Astrocyte (in vitro differentiated cells and primary cell): ENCODE data around the gene PGGHG. TPM values are rescaled to one million over a fixed set of nuclear protein-coding genes. Genes with fewer than 3 reads are reported as not detected.

Experiments used
- DNase-seq: peaks from one replicate; pipeline ENCODE4 v3.0.0-alpha.2; 2010; ENCODE audit warnings: low read depth
- FAIRE-seq: peaks from 2 replicates; lab custom pipeline; 2011; peaks lifted over from hg19 to GRCh38; lab: Jason Lieb, UNC
- H2AFZ ChIP-seq: 2 replicates; pipeline ENCODE4 v1.6.0; 2012; ENCODE audit warnings: low read depth, low read length, inconsistent platforms
- H3K27ac ChIP-seq: 2 replicates; pipeline ENCODE4 v1.5.1; 2011; ENCODE audit warnings: low read depth, low read length, inconsistent platforms
- H3K27me3 ChIP-seq: 2 replicates; pipeline ENCODE4 v1.6.0; 2011; ENCODE audit warnings: low read length, inconsistent platforms; ENCODE audit not compliant: insufficient read depth
- H3K36me3 ChIP-seq: 2 replicates; pipeline ENCODE4 v1.5.1; 2011; ENCODE audit warnings: low read length, inconsistent platforms; ENCODE audit not compliant: insufficient read depth
- H3K4me1 ChIP-seq: 2 replicates; pipeline ENCODE4 v1.5.1; 2011; ENCODE audit warnings: low read length, inconsistent platforms; ENCODE audit not compliant: insufficient read depth
- H3K4me2 ChIP-seq: 2 replicates; pipeline ENCODE4 v1.6.0; 2012; ENCODE audit warnings: low read length, inconsistent platforms
- H3K4me3 ChIP-seq: 2 replicates; pipeline ENCODE4 v1.5.1; 2011; ENCODE audit warnings: low read depth, mild to moderate bottlenecking, low read length, inconsistent platforms; ENCODE audit not compliant: insufficient read depth
- H3K79me2 ChIP-seq: 2 replicates; pipeline ENCODE4 v1.6.0; 2012; ENCODE audit warnings: mild to moderate bottlenecking, low read length, inconsistent platforms; ENCODE audit not compliant: insufficient read depth
- H3K9ac ChIP-seq: 2 replicates; pipeline ENCODE4 v1.6.0; 2012; ENCODE audit warnings: mild to moderate bottlenecking, low read length, inconsistent platforms
- H3K9me3 ChIP-seq: 2 replicates; pipeline ENCODE4 v1.5.1; 2012; ENCODE audit warnings: low read depth, mild to moderate bottlenecking, low read length, inconsistent platforms; ENCODE audit not compliant: insufficient read depth
- H4K20me1 ChIP-seq: 2 replicates; pipeline ENCODE4 v1.6.0; 2012; ENCODE audit warnings: low read length, inconsistent platforms; ENCODE audit not compliant: insufficient read depth
- H3K27ac Mint-ChIP-seq: one replicate; pipeline ENCODE4 v1.8.0; 2021; ENCODE audit warnings: mild to moderate bottlenecking, mixed read lengths; ENCODE audit not compliant: unreplicated experiment
- H3K27me3 Mint-ChIP-seq: one replicate; pipeline ENCODE4 v1.8.0; 2021; ENCODE audit warnings: low read depth, mixed read lengths; ENCODE audit not compliant: unreplicated experiment
- H3K36me3 Mint-ChIP-seq: one replicate; pipeline ENCODE4 v1.8.0; 2021; ENCODE audit warnings: low read depth, mixed read lengths; ENCODE audit not compliant: unreplicated experiment
- H3K4me1 Mint-ChIP-seq: one replicate; pipeline ENCODE4 v1.8.0; 2021; ENCODE audit warnings: low read depth, mixed read lengths; ENCODE audit not compliant: unreplicated experiment
- H3K4me3 Mint-ChIP-seq: one replicate; pipeline ENCODE4 v1.8.0; 2021; ENCODE audit warnings: mild to moderate bottlenecking, moderate library complexity, mixed read lengths; ENCODE audit not compliant: unreplicated experiment
- H3K9me3 Mint-ChIP-seq: one replicate; pipeline ENCODE4 v1.8.0; 2021; ENCODE audit warnings: mild to moderate bottlenecking, mixed read lengths; ENCODE audit not compliant: unreplicated experiment
- EZH2 ChIP-seq: IDR thresholded peaks from 2 replicates; pipeline ENCODE4 v1.6.1; 2012; ENCODE audit warnings: mild to moderate bottlenecking, low read length, inconsistent platforms; ENCODE audit not compliant: insufficient read depth
- total RNA-seq: library from RNA; stranded (reverse); gene quantifications from 2 replicates; pipeline ENCODE4 v1.2.1, GENCODE V29; 2021
- TF ChIP-seq, protein P1 (sequence below): IDR thresholded peaks from 2 replicates; pipeline ENCODE4 v1.5.1; 2011; ENCODE audit warnings: low read depth, mild to moderate bottlenecking, inconsistent platforms, low read length, moderate library complexity; ENCODE audit not compliant: insufficient read depth

The PGGHG gene
- total RNA-seq, 1 donor from 2014 or later, result 25.1 TPM

DNA sequence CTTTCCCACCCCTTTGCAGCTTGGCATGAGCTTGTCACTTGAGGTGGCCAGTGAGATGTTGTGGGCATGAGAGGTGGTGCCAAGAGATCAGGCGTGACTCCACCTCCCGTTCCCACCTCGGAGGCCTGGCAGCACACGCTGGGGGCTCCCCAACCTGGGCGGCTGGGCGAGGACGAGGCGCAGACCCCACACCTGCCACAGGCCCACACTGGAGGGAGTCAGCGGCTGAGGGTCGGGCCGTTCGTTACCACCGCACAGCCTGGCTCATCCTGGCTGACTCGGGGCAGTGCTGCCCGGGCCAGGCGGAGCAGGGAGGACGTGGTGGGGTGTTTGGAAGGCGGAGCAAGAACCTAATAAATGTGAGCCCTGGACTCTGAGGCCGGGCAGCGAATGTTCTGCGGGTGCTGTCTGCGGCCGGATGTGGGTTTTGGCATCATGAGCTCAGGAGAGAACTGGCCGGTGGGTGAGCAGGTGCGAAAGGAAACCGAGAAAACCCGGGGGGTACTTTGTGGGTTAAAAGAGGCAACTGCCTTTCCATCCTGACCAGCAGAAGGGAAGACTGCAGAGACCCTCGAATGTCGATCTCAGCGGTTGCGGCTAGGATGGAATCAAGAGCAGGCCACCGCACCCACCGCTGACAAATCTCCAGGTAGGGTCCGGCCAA is 41.9 kb downstream of the PGGHG start:
- Mint-ChIP-seq H3K27ac (no peak overlapping the region), H3K36me3 (no peaks in the 10 kb centered on the region), H3K9me3 (no peaks in the 10 kb centered on the region), H3K27me3 (peaks cover 7% of the 10 kb centered on the region), H3K4me1 (peaks cover 18% of the 10 kb centered on the region), H3K4me3 (no peak overlapping the region)
- Histone ChIP-seq H3K4me3 (no peak overlapping the region), H3K9me3 (no peaks in the 10 kb centered on the region), H4K20me1 (no peaks in the 10 kb centered on the region), H3K9ac (no peak overlapping the region), H2AFZ (no peak overlapping the region), H3K27me3 (no peaks in the 10 kb centered on the region), H3K79me2 (no peaks in the 10 kb centered on the region), H3K4me2 (no peak overlapping the region), H3K4me1 (peaks cover 13% of the 10 kb centered on the region), H3K36me3 (no peaks in the 10 kb centered on the region), H3K27ac (no peak overlapping the region)
- no peak for DNase-seq
- no peak for TF ChIP-seq EZH2
- TF ChIP-seq, protein P1, sequence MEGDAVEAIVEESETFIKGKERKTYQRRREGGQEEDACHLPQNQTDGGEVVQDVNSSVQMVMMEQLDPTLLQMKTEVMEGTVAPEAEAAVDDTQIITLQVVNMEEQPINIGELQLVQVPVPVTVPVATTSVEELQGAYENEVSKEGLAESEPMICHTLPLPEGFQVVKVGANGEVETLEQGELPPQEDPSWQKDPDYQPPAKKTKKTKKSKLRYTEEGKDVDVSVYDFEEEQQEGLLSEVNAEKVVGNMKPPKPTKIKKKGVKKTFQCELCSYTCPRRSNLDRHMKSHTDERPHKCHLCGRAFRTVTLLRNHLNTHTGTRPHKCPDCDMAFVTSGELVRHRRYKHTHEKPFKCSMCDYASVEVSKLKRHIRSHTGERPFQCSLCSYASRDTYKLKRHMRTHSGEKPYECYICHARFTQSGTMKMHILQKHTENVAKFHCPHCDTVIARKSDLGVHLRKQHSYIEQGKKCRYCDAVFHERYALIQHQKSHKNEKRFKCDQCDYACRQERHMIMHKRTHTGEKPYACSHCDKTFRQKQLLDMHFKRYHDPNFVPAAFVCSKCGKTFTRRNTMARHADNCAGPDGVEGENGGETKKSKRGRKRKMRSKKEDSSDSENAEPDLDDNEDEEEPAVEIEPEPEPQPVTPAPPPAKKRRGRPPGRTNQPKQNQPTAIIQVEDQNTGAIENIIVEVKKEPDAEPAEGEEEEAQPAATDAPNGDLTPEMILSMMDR, result no peak
- no peak for FAIRE-seq

DNA sequence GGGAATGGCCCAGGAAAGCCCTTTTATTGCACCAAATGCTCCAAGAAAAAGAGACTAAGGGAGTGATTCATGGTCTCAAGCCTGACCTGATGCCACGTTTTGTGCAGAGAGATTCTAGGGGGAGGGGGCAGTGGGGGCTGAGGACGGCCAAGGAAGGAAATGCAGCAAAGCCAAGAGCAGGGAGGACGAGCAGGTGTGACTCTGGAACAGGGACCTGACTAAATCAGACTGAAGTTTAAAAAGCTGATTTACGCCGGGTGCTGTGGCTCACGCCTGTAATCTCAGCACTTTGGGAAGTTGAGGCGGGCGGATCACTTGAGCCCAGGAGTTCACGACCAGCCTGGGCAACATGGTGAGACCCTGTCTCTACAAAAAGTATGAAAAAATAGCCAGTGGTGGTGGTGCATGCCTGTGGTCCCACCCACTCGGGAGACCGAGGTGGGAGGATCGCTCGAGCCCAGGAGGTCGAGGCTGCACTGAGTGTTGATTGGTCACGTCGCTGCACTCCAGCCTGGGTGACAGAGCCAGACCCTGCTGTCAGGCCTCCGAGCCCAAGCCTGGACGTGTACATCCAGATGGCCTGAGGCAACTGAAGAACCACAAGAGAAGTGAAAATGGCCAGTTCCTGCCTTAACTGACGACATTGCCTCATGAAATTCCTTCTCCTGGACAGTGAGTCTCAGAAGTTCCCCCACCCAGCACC is 42.6 kb downstream of the PGGHG start:
- Mint-ChIP-seq H3K4me3 (no peak overlapping the region), H3K27ac (no peak overlapping the region), H3K9me3 (no peaks in the 10 kb centered on the region), H3K36me3 (no peaks in the 10 kb centered on the region), H3K27me3 (peaks cover 7% of the 10 kb centered on the region), H3K4me1 (peaks cover 23% of the 10 kb centered on the region)
- Histone ChIP-seq H3K36me3 (no peaks in the 10 kb centered on the region), H3K4me2 (no peak overlapping the region), H3K27me3 (no peaks in the 10 kb centered on the region), H3K79me2 (no peaks in the 10 kb centered on the region), H3K9ac (no peak overlapping the region), H3K9me3 (no peaks in the 10 kb centered on the region), H3K4me1 (peaks cover 13% of the 10 kb centered on the region), H4K20me1 (no peaks in the 10 kb centered on the region), H2AFZ (no peak overlapping the region), H3K27ac (no peak overlapping the region), H3K4me3 (no peak overlapping the region)
- no peak for TF ChIP-seq EZH2
- TF ChIP-seq, protein P1, result no peak
- FAIRE-seq (no peak), DNase-seq (no peak)
